ENCODE measurements around the gene PPP1R12C. TPM values are rescaled to one million over a fixed set of nuclear protein-coding genes. Genes with fewer than 3 reads are reported as not detected.

PPP1R12C gene
- total and polyA plus RNA-seq, 2 experiments from 2014 or later = 16.4 to 66.9 TPM

GRCh38 chr19:55153652-55154264 lies 36.3 kb upstream of the PPP1R12C start:
- in situ Hi-C loops (cut with MboI) = no loop called here
- no peaks in the 10 kb centered on the region for H3K4me1 ChIP-seq (ENCODE audit: insufficient read depth)
- H3K36me3 ChIP-seq (ENCODE audit: low read depth) = no peaks in the 10 kb centered on the region
- no peak overlapping the region for H2AFZ ChIP-seq
- H3K9me3 ChIP-seq (ENCODE audit: low read depth) = no peaks in the 10 kb centered on the region
- 62 to 69% methylated on average over 12 of the region's 12 CpGs for WGBS, 2 experiments (ENCODE audit: low coverage in 1 of 2, low lambda C conversion rate in 2 of 2, missing lambda C conversion rate in 2 of 2)
- peaks cover 23% of the 10 kb centered on the region for H3K27me3 ChIP-seq (replicated peaks; ENCODE audit: insufficient read depth)
- no peaks in the 10 kb centered on the region for H3K79me2 ChIP-seq (ENCODE audit: insufficient read depth)
- no peak for TF ChIP-seq EZH2phosphoT487 (IDR thresholded peaks at IDR 0.05; ENCODE audit: insufficient read depth, low read depth)
- no peak for TF ChIP-seq EZH2 (IDR thresholded peaks at IDR 0.05; ENCODE audit: insufficient read depth, poor library complexity, severe bottlenecking)
- H3K4me3 ChIP-seq = no peak overlapping the region
- H3K4me2 ChIP-seq (ENCODE audit: unreplicated experiment) = no peak overlapping the region
- H3K9ac ChIP-seq = no peak overlapping the region
- no peak for DNase-seq
- H4K20me1 ChIP-seq (ENCODE audit: insufficient read depth) = no peaks in the 10 kb centered on the region
- 0 out of 2 replicates have a peak, but pooled peaks cover 3% of the 10 kb centered on the region for H3F3A ChIP-seq (ENCODE audit: insufficient read depth)
- H3K9me2 ChIP-seq (ENCODE audit: insufficient read depth) = no peaks in the 10 kb centered on the region
- H3K27ac ChIP-seq = no peak overlapping the region

DNA sequence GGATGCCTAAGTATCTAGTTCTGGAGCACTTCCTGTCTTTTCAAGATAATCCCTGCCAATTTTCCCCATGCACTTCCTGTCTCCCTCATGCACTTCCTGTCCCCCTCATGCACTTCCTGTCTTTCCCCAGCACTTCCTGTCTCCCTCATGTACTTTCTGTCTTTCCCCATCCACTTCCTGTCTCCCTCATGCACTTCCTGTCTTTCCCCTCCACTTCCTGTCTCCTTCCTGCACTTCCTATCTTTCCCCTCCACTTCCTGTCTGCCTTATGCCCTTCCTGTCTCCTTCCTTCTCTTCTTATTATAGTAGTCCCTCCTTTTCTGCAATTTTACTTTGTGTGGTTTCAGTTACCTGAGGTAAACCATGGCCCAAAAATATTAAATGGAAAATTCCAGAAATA lies 34.6 kb upstream of the PPP1R12C start:
- in situ Hi-C loops (cut with MboI) = no loop called here
- TF ChIP-seq EZH2phosphoT487 (IDR thresholded peaks at IDR 0.05; ENCODE audit: insufficient read depth, low read depth) (no peak), EZH2 (IDR thresholded peaks at IDR 0.05; ENCODE audit: insufficient read depth, poor library complexity, severe bottlenecking) (no peak)
- no peak for DNase-seq

GRCh38 chr19:55149078-55150003 lies 31.9 kb upstream of the PPP1R12C start, which contains the start of gene TNNT1:
Gene TNNT1 (minus strand): TSS chr19:55149206. CDS start chr19:55147157, 2,049 bp downstream.
- Histone ChIP-seq H2AFZ (no peak within 1 kb of the TSS), H3K27me3 (replicated peaks; ENCODE audit: insufficient read depth) (peaks cover 21% of the 10 kb centered on the region), H4K20me1 (ENCODE audit: insufficient read depth) (no peaks in the 10 kb centered on the region), H3K4me2 (ENCODE audit: unreplicated experiment) (no peak within 1 kb of the TSS), H3K4me1 (ENCODE audit: insufficient read depth) (no peaks in the 10 kb centered on the region), H3K9me2 (ENCODE audit: insufficient read depth) (no peaks in the 10 kb centered on the region), H3K79me2 (ENCODE audit: insufficient read depth) (no peaks in the 10 kb centered on the region), H3K27ac (no peak within 1 kb of the TSS), H3K9me3 (ENCODE audit: low read depth) (no peaks in the 10 kb centered on the region), H3K4me3 (no peak within 1 kb of the TSS), H3K36me3 (ENCODE audit: low read depth) (no peaks in the 10 kb centered on the region), H3K9ac (no peak within 1 kb of the TSS), H3F3A (ENCODE audit: insufficient read depth) (no peaks in the 10 kb centered on the region)
- in situ Hi-C loops (cut with MboI) = loop anchor here (10.0 to 25.0 kb wide), 2 partner anchors 265 to 488 kb away; partner anchors contain the start of genes CCDC106, ZNF580 and ZNF581
- TF ChIP-seq EZH2 (IDR thresholded peaks at IDR 0.05; ENCODE audit: insufficient read depth, poor library complexity, severe bottlenecking) (no peak), EZH2phosphoT487 (IDR thresholded peaks at IDR 0.05; ENCODE audit: insufficient read depth, low read depth) (no peak)
- peak; percentile 16 for DNase-seq
- 1 to 5% methylated on average over 12 to 16 of the region's 18 CpGs for WGBS, 2 experiments (ENCODE audit: low coverage in 1 of 2, low lambda C conversion rate in 2 of 2, missing lambda C conversion rate in 2 of 2)

More for the DNA sequence above, 34.6 kb upstream of the PPP1R12C start:
- Histone ChIP-seq H3K27me3 (replicated peaks; ENCODE audit: insufficient read depth) (peaks cover 30% of the 10 kb centered on the region), H3K4me2 (ENCODE audit: unreplicated experiment) (no peak overlapping the region), H3K9me3 (ENCODE audit: low read depth) (no peaks in the 10 kb centered on the region), H3K9me2 (ENCODE audit: insufficient read depth) (no peaks in the 10 kb centered on the region), H3K36me3 (ENCODE audit: low read depth) (no peaks in the 10 kb centered on the region), H3K9ac (no peak overlapping the region), H3K4me3 (no peak overlapping the region), H3K79me2 (ENCODE audit: insufficient read depth) (no peaks in the 10 kb centered on the region), H3K27ac (no peak overlapping the region), H4K20me1 (ENCODE audit: insufficient read depth) (no peaks in the 10 kb centered on the region), H3F3A (ENCODE audit: insufficient read depth) (no peaks in the 10 kb centered on the region), H3K4me1 (ENCODE audit: insufficient read depth) (no peaks in the 10 kb centered on the region), H2AFZ (no peak overlapping the region)

- Histone ChIP-seq H4K20me1 (ENCODE audit: insufficient read depth) (no peaks in the 10 kb centered on the region), H3K9ac (no peak overlapping the region), H3K9me2 (ENCODE audit: insufficient read depth) (no peaks in the 10 kb centered on the region), H3K79me2 (ENCODE audit: insufficient read depth) (no peaks in the 10 kb centered on the region), H2AFZ (no peak overlapping the region), H3K36me3 (ENCODE audit: low read depth) (no peaks in the 10 kb centered on the region), H3K9me3 (ENCODE audit: low read depth) (no peaks in the 10 kb centered on the region), H3K27me3 (replicated peaks; ENCODE audit: insufficient read depth) (peaks cover 21% of the 10 kb centered on the region), H3K4me2 (ENCODE audit: unreplicated experiment) (no peak overlapping the region), H3K27ac (no peak overlapping the region), H3K4me1 (ENCODE audit: insufficient read depth) (no peaks in the 10 kb centered on the region), H3K4me3 (no peak overlapping the region), H3F3A (ENCODE audit: insufficient read depth) (no peaks in the 10 kb centered on the region)
- in situ Hi-C loops (cut with MboI) = loop anchor here (10.0 to 25.0 kb wide), 2 partner anchors 267 to 490 kb away; partner anchors contain the start of genes CCDC106, ZNF580 and ZNF581
- DNase-seq = no peak
- TF ChIP-seq EZH2 (IDR thresholded peaks at IDR 0.05; ENCODE audit: insufficient read depth, poor library complexity, severe bottlenecking) (no peak), EZH2phosphoT487 (IDR thresholded peaks at IDR 0.05; ENCODE audit: insufficient read depth, low read depth) (no peak)
- 4 to 14% methylated on average over 2 to 8 of the region's 9 CpGs for WGBS, 2 experiments (ENCODE audit: low coverage in 1 of 2, low lambda C conversion rate in 2 of 2, missing lambda C conversion rate in 2 of 2)
These were observed 30.3 kb upstream of the PPP1R12C start for GRCh38 chr19:55147545-55148251.

Measured in GM23248 (cell line).